ENCODE data around the gene ESPNL.

ESPNL gene

GRCh38 chr2:238173692-238174091 is 73.6 kb downstream of the ESPNL start:
- DNase-seq = no peak

GRCh38 chr2:238174291-238174690 is 74.2 kb downstream of the ESPNL start:
- DNase-seq = no peak

GRCh38 chr2:238174701-238175100 is 74.6 kb downstream of the ESPNL start:
- no peak for DNase-seq

GRCh38 chr2:238176613-238177012 is 76.5 kb downstream of the ESPNL start:
- DNase-seq = no peak

- no peak for DNase-seq
These were observed 80.4 kb downstream of the ESPNL start for GRCh38 chr2:238180554-238180953.

- no peak for DNase-seq
These were observed 82.2 kb downstream of the ESPNL start for GRCh38 chr2:238182362-238182761.
